Type B pancreatic cell (in vitro differentiated cells): ENCODE measurements around the gene AKAP9. TPM values are rescaled to one million over a fixed set of nuclear protein-coding genes. Genes with fewer than 3 reads are reported as not detected.
A peak's percentile ranks its signal among the peaks of the same experiment; 100 is the strongest.
"Not testable (repeated sequence)": the region's sequence is repeated elsewhere in the genome, so short reads cannot be mapped to it uniquely, and the experiment has no call there.

Experiments used
- DNase-seq: peaks from one replicate; pipeline ENCODE4 v3.0.0; 2021; ENCODE audit warnings: mixed read lengths; ENCODE audit not compliant: unreplicated experiment; ENCODE audit errors: extremely low spot score
- H3K27ac Mint-ChIP-seq: 2 replicates; pipeline ENCODE4 v1.8.0; 2021; ENCODE audit warnings: mild to moderate bottlenecking, mixed read lengths
- H3K27me3 Mint-ChIP-seq: 2 replicates; pipeline ENCODE4 v1.8.0; 2021; ENCODE audit warnings: mixed read lengths
- H3K36me3 Mint-ChIP-seq: 2 replicates; pipeline ENCODE4 v1.8.0; 2021; ENCODE audit warnings: mixed read lengths
- H3K4me1 Mint-ChIP-seq: one replicate; pipeline ENCODE4 v1.8.0; 2021; ENCODE audit warnings: mixed read lengths; ENCODE audit not compliant: unreplicated experiment
- H3K4me3 Mint-ChIP-seq: 2 replicates; pipeline ENCODE4 v1.8.0; 2021; ENCODE audit warnings: mild to moderate bottlenecking, mixed read lengths
- H3K9me3 Mint-ChIP-seq: 2 replicates; pipeline ENCODE4 v1.8.0; 2021; ENCODE audit warnings: mixed read lengths
- total RNA-seq: library from RNA; stranded (reverse); gene quantifications from 2 replicates; pipeline ENCODE4 v1.2.1, GENCODE V29; 2021; ENCODE audit warnings: low replicate concordance
- TF ChIP-seq, protein P1 (sequence below): fragments of 200-600 bp; sonication (generic); conservative IDR thresholded peaks from 2 replicates; pipeline ENCODE4 v1.5.0; 2021; ENCODE audit warnings: antibody characterized with exemption, mild to moderate bottlenecking

AKAP9 gene
- total RNA-seq, 1 donor from 2014 or later = 63.1 TPM

DNA sequence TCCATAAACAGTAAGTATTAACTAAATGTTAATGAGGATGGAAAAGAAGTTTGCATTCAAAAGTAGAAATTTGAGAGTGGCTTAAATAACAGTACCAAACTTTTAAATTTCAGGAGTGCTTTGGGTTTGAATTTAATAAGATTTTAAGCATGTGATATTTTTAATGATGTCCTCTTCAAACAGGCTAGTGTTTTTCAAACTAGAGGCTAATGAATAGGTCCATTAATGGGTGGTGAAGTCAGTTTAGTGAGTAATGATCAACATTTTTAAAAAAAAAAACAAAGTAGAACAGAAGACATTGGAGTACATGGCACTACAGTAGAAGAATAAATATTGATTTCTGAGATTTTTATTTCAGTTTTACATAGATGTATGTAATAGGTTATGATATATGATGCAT is 72.9 kb downstream of the AKAP9 start:
- Mint-ChIP-seq H3K4me1 (no peaks in the 10 kb centered on the region), H3K4me3 (no peak overlapping the region), H3K27me3 (no peaks in the 10 kb centered on the region), H3K9me3 (peaks cover 8% of the 10 kb centered on the region), H3K36me3 (peaks cover 54% of the 10 kb centered on the region), H3K27ac (no peak overlapping the region)
- no peak for DNase-seq
- TF ChIP-seq, protein P1, sequence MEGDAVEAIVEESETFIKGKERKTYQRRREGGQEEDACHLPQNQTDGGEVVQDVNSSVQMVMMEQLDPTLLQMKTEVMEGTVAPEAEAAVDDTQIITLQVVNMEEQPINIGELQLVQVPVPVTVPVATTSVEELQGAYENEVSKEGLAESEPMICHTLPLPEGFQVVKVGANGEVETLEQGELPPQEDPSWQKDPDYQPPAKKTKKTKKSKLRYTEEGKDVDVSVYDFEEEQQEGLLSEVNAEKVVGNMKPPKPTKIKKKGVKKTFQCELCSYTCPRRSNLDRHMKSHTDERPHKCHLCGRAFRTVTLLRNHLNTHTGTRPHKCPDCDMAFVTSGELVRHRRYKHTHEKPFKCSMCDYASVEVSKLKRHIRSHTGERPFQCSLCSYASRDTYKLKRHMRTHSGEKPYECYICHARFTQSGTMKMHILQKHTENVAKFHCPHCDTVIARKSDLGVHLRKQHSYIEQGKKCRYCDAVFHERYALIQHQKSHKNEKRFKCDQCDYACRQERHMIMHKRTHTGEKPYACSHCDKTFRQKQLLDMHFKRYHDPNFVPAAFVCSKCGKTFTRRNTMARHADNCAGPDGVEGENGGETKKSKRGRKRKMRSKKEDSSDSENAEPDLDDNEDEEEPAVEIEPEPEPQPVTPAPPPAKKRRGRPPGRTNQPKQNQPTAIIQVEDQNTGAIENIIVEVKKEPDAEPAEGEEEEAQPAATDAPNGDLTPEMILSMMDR = no peak

DNA sequence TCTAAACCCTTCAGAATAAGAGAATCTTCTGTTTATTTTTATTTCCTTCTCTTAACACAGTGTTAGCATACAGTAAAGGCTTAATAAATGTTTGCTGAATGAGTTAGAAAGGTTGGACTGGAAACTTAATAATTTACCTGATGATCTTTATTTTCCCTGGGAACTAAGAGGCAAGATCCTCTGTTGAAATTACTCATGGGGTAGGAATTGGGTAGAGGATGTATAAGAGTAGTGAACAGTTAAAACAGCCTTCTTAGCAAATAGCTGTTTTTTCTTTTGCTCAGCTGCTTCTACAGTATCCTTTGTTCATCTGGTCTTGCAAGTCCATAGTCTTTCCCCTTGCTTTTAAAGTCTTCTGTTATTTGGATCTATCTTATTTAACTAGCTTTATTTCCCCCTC is 80.0 kb downstream of the AKAP9 start:
- Mint-ChIP-seq H3K27me3 (no peaks in the 10 kb centered on the region), H3K36me3 (peaks cover 35% of the 10 kb centered on the region), H3K4me1 (no peaks in the 10 kb centered on the region), H3K27ac (no peak overlapping the region), H3K4me3 (no peak overlapping the region), H3K9me3 (no peaks in the 10 kb centered on the region)
- TF ChIP-seq, protein P1 = no peak
- DNase-seq = no peak

DNA sequence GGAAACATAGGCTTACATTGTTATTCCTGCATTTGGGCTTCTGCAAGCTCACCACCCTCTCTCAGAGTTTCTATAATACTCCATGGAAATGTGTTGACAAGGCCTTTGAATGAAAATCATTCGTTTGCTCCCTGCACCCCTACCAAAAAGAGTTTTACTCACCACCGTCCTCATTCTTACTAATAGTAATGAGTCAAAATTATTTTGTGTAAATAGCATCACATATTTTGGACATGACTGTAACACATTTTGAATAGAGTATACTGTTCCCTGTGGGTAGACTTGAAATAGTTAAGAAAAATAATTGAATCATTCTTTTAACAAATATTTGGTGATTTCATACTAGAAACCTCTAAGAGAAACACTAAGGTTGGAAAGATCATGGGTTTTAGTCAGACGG is 84.6 kb downstream of the AKAP9 start:
- Mint-ChIP-seq H3K4me1 (no peaks in the 10 kb centered on the region), H3K27me3 (no peaks in the 10 kb centered on the region), H3K9me3 (no peaks in the 10 kb centered on the region), H3K36me3 (peaks cover 48% of the 10 kb centered on the region), H3K4me3 (no peak overlapping the region), H3K27ac (no peak overlapping the region)
- DNase-seq = no peak
- TF ChIP-seq, protein P1 = no peak

DNA sequence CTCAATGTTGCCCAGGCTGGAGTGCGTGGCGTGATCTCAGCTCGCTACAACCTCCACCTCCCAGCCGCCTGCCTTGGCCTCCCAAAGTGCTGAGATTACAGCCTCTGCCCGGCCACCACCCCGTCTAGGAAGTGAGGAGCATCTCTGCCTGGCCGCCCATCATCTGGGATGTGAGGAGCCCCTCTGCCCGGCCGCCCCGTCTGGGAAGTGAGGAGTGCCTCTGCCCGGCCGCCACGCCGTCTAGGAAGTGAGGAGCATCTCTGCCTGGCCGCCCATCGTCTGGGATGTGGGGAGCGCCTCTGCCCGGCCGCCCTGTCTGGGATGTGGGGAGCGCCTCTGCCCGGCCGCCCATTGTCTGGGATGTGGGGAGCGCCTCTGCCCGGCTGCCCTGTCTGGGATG is 86.0 kb downstream of the AKAP9 start:
- H3K36me3 Mint-ChIP-seq = peaks cover 46% of the 10 kb centered on the region
- H3K27me3 Mint-ChIP-seq, H3K9me3 Mint-ChIP-seq, H3K4me1 Mint-ChIP-seq, H3K27ac Mint-ChIP-seq, DNase-seq, H3K4me3 Mint-ChIP-seq: not testable (repeated sequence)

DNA sequence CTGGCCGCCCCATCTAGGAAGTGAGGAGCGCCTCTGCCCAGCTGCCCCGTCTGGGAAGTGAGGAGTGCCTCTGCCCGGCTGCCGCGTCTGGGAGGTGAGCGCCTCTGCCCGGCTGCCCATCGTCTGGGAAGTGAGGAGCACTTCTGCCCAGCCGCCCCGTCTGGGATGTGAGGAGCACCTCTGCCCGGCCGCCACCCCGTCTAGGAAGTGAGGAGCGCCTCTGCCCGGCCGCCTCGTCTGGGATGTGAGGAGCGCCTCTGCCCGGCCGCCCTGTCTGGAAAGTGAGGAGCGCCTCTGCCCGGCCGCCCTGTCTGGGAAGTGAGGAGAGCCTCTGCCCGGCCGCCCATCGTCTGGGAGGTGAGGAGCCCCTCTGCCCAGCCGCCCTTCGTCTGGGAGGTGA is 86.5 kb downstream of the AKAP9 start:
- peaks cover 43% of the 10 kb centered on the region for H3K36me3 Mint-ChIP-seq
- H3K9me3 Mint-ChIP-seq, DNase-seq, H3K27me3 Mint-ChIP-seq, H3K27ac Mint-ChIP-seq, H3K4me3 Mint-ChIP-seq, H3K4me1 Mint-ChIP-seq: not testable (repeated sequence)

DNA sequence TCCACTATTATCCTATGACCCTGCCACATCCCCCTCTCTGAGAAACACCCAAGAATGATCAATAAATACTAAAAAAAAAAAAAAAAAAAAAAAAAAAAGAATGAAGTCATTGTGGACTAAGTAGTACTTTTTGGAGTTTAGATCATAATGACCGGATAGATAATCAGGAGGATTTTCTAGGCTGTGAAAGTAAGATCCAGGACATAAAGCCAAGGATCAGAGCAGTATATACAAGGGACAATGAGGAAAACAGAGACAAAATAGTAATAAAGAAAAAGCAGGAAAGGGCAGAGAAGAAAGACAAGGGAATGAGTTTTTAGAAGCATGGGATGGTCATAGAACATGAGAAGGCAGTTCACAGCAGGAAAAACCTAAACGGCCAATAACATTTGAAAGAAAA is 87.6 kb downstream of the AKAP9 start:
- Mint-ChIP-seq H3K36me3 (peaks cover 40% of the 10 kb centered on the region), H3K4me1 (no peaks in the 10 kb centered on the region), H3K9me3 (no peaks in the 10 kb centered on the region), H3K27ac (peak overlapping the region; percentile 13), H3K4me3 (no peak overlapping the region), H3K27me3 (no peaks in the 10 kb centered on the region)
- TF ChIP-seq, protein P1 = no peak
- no peak for DNase-seq

DNA sequence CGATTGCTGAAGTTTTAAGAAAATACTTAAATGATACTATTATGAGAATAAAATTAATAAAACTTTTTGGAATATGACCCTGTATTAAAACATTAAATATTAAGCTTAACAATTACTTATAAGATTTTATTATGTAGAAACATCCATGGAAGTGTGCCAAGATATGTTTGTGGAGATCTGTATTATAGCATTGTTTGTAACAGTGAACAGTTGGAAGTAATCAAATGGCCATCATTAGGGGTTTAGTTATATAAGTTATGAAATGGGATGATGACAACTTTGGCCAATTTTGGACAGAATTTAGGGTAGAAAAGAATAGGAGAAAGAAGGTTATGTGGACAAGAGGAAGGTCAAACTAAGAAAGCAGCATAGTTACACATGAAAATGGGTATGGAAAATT is 88.0 kb downstream of the AKAP9 start:
- H3K36me3 Mint-ChIP-seq = peaks cover 37% of the 10 kb centered on the region
- no peak overlapping the region for H3K4me3 Mint-ChIP-seq

More for the DNA sequence above, 88.0 kb downstream of the AKAP9 start:
- H3K27me3 Mint-ChIP-seq = no peaks in the 10 kb centered on the region
- DNase-seq = no peak
- no peaks in the 10 kb centered on the region for H3K4me1 Mint-ChIP-seq
- no peak overlapping the region for H3K27ac Mint-ChIP-seq
- TF ChIP-seq, protein P1 = no peak
- H3K9me3 Mint-ChIP-seq = no peaks in the 10 kb centered on the region
